Caco-2 (cell line): ENCODE measurements around the gene NOTCH1. TPM values are rescaled to one million over a fixed set of nuclear protein-coding genes. Genes with fewer than 3 reads are reported as not detected.

Experiments
- BruUV-seq: library from RNA; stranded (reverse); fragments of 400-500 nt; replicated peaks from 2 replicates; lab custom pipeline; 2021; lab: Mats Ljungman, UMichigan
- CTCF ChIA-PET: fragments of 300-600 bp; sonication (Branson Sonifier 250); formaldehyde crosslinking; loops from one replicate; lab custom pipeline; 2022; ENCODE audit warnings: antibody characterized with exemption; lab: Charles Lee
- POLR2A ChIA-PET: fragments of 300-600 bp; sonication (Branson Sonifier 250); formaldehyde crosslinking; loops from one replicate; lab custom pipeline; 2022; ENCODE audit warnings: antibody characterized with exemption; lab: Charles Lee
- DNase-seq, 2 experiments: peaks; one replicate each; pipeline versions ENCODE4 v3.0.0 to v3.0.0-alpha.2; 2020 to 2022
- H3K27me3 ChIP-seq: replicated peaks from 2 replicates; pipeline ENCODE4 v1.6.0; 2011; ENCODE audit warnings: low read length; ENCODE audit not compliant: control insufficient read depth, insufficient read depth
- H3K36me3 ChIP-seq: 2 replicates; pipeline ENCODE4 v1.5.1; 2011; ENCODE audit warnings: low read length; ENCODE audit not compliant: control insufficient read depth, insufficient read depth
- H3K4me1 ChIP-seq: fragments of 250-450 bp; sonication (Bioruptor Pico); 2 replicates; pipeline ENCODE4 v1.5.1; 2020; ENCODE audit warnings: mild to moderate bottlenecking
- H3K4me3 ChIP-seq: 2 replicates; pipeline ENCODE4 v1.5.1; 2011; ENCODE audit warnings: low read depth, mild to moderate bottlenecking, control low read depth, low read length
- H3K9me3 ChIP-seq: fragments of 250-450 bp; sonication (Bioruptor Pico); 2 replicates; pipeline ENCODE4 v1.5.1; 2020; ENCODE audit warnings: mild to moderate bottlenecking, moderate library complexity
- H3K27ac Mint-ChIP-seq: one replicate; pipeline ENCODE4 v1.8.0; 2022; ENCODE audit warnings: mixed read lengths; ENCODE audit not compliant: unreplicated experiment
- H3K27me3 Mint-ChIP-seq: one replicate; pipeline ENCODE4 v1.8.0; 2022; ENCODE audit warnings: mixed read lengths; ENCODE audit not compliant: insufficient read depth, unreplicated experiment
- H3K36me3 Mint-ChIP-seq: one replicate; pipeline ENCODE4 v1.8.0; 2022; ENCODE audit warnings: mild to moderate bottlenecking, mixed read lengths; ENCODE audit not compliant: insufficient read depth, unreplicated experiment
- H3K4me1 Mint-ChIP-seq: one replicate; pipeline ENCODE4 v1.8.0; 2022; ENCODE audit warnings: low read depth, mixed read lengths; ENCODE audit not compliant: unreplicated experiment
- H3K4me3 Mint-ChIP-seq: one replicate; pipeline ENCODE4 v1.8.0; 2022; ENCODE audit warnings: mild to moderate bottlenecking, moderate library complexity, mixed read lengths; ENCODE audit not compliant: unreplicated experiment
- H3K9me3 Mint-ChIP-seq: one replicate; pipeline ENCODE4 v1.8.0; 2022; ENCODE audit warnings: mixed read lengths; ENCODE audit not compliant: unreplicated experiment
- CTCF ChIP-seq, 2 experiments: fragments of 200-600 bp in 1 of 2; IDR thresholded peaks; 1 replicate in 1 of 2; 2 replicates in 1 of 2; pipeline versions ENCODE4 v1.5.1 to v1.8.0; 2011 to 2022; ENCODE audit warnings: antibody characterized with exemption in 1 of 2, control low read depth in 1 of 2, inconsistent platforms in 1 of 2, low read depth in 1 of 2, low read length in 1 of 2, mild to moderate bottlenecking in 1 of 2, moderate library complexity in 1 of 2; ENCODE audit not compliant: insufficient read depth in 1 of 2, severe bottlenecking in 1 of 2, unreplicated experiment in 1 of 2
- intact Hi-C: fragments of 100-400 bp; cut with micrococcal nuclease; formaldehyde crosslinking; loops from one replicate; pipeline ENCODE4 v1.10.0; 2022; ENCODE audit not compliant: unreplicated experiment
- total RNA-seq: library from RNA; stranded (reverse); gene quantifications from 2 replicates; pipeline ENCODE4 v1.2.3, GENCODE V29; 2022

Gene NOTCH1
- total RNA-seq, 1 experiment from 2014 or later = 6.3 TPM

GRCh38 chr9:136494531-136495215 lies 51.2 kb downstream of the NOTCH1 start:
- H3K4me3 ChIP-seq = no peak overlapping the region
- intact Hi-C loops = no loop called here
- no peaks in the 10 kb centered on the region for H3K36me3 ChIP-seq
- no peak for DNase-seq
- Mint-ChIP-seq H3K4me3 (no peak overlapping the region), H3K27me3 (no peaks in the 10 kb centered on the region), H3K4me1 (no peaks in the 10 kb centered on the region), H3K9me3 (no peaks in the 10 kb centered on the region), H3K27ac (no peak overlapping the region), H3K36me3 (no peaks in the 10 kb centered on the region)
- H3K4me1 ChIP-seq = no peaks in the 10 kb centered on the region
- ChIA-PET CTCF (interaction anchor here (1.2 kb wide), 1 partner anchor 132 kb away, joined by 3 read pairs; no protein-coding TSS in a partner anchor), POLR2A (no interaction called here)
- no peaks in the 10 kb centered on the region for H3K9me3 ChIP-seq
- no peak for TF ChIP-seq CTCF (IDR thresholded peaks at IDR 0.05; ENCODE audit: insufficient read depth in 1 of 2, low read depth in 1 of 2, low read length in 1 of 2, severe bottlenecking in 1 of 2, unreplicated experiment in 1 of 2)
- no peaks in the 10 kb centered on the region for H3K27me3 ChIP-seq
- no TSS peak for BruUV-seq

GRCh38 chr9:136494012-136494411 lies 51.8 kb downstream of the NOTCH1 start:
- BruUV-seq = no TSS peak
- H3K4me1 ChIP-seq = no peaks in the 10 kb centered on the region
- no peak overlapping the region for H3K4me3 ChIP-seq
- H3K36me3 Mint-ChIP-seq = no peaks in the 10 kb centered on the region
- no peaks in the 10 kb centered on the region for H3K4me1 Mint-ChIP-seq
- H3K9me3 ChIP-seq = no peaks in the 10 kb centered on the region
- H3K27me3 Mint-ChIP-seq = no peaks in the 10 kb centered on the region
- H3K36me3 ChIP-seq = no peaks in the 10 kb centered on the region
- no peak overlapping the region for H3K27ac Mint-ChIP-seq
- no peak for TF ChIP-seq CTCF (IDR thresholded peaks at IDR 0.05; ENCODE audit: insufficient read depth in 1 of 2, low read depth in 1 of 2, low read length in 1 of 2, severe bottlenecking in 1 of 2, unreplicated experiment in 1 of 2)
- POLR2A ChIA-PET = no interaction called here
- no peak for DNase-seq
- CTCF ChIA-PET = interaction anchor here (1.2 kb wide), 1 partner anchor 133 kb away, joined by 3 read pairs; no protein-coding TSS in a partner anchor
- no peaks in the 10 kb centered on the region for H3K27me3 ChIP-seq
- intact Hi-C loops = no loop called here
- no peaks in the 10 kb centered on the region for H3K9me3 Mint-ChIP-seq
- H3K4me3 Mint-ChIP-seq = no peak overlapping the region

GRCh38 chr9:136493567-136493971 lies 52.3 kb downstream of the NOTCH1 start:
- H3K9me3 ChIP-seq = no peaks in the 10 kb centered on the region
- intact Hi-C loops = no loop called here
- Mint-ChIP-seq H3K36me3 (no peaks in the 10 kb centered on the region), H3K4me1 (no peaks in the 10 kb centered on the region), H3K27ac (no peak overlapping the region), H3K9me3 (no peaks in the 10 kb centered on the region), H3K27me3 (no peaks in the 10 kb centered on the region), H3K4me3 (no peak overlapping the region)
- no TSS peak for BruUV-seq
- DNase-seq = no peak
- H3K4me3 ChIP-seq = no peak overlapping the region
- H3K36me3 ChIP-seq = no peaks in the 10 kb centered on the region
- ChIA-PET CTCF (interaction anchor here (1.2 kb wide), 1 partner anchor 133 kb away, joined by 3 read pairs; no protein-coding TSS in a partner anchor), POLR2A (no interaction called here)
- no peaks in the 10 kb centered on the region for H3K27me3 ChIP-seq
- H3K4me1 ChIP-seq = no peaks in the 10 kb centered on the region
- TF ChIP-seq CTCF (IDR thresholded peaks at IDR 0.05; ENCODE audit: insufficient read depth in 1 of 2, low read depth in 1 of 2, low read length in 1 of 2, severe bottlenecking in 1 of 2, unreplicated experiment in 1 of 2) = no peak
